ENCODE results near the gene H3-3A. TPM values are rescaled to one million over a fixed set of nuclear protein-coding genes. Genes with fewer than 3 reads are reported as not detected.

Gene H3-3A
- total and polyA plus RNA-seq, 8 donors, result 444 to 1,270 (median 1,187) TPM

- Histone ChIP-seq H3K9me3 (no peaks in the 10 kb centered on the region), H3K4me1 (peaks cover 0 to 12% of the 10 kb centered on the region in 2 donors), H3K27ac (no peak overlapping the region), H3K4me3 (no peak overlapping the region), H3K27me3 (no peaks in the 10 kb centered on the region), H3K36me3 (no peaks in the 10 kb centered on the region)
- DNase-seq (no peak), ATAC-seq (no peak)
- intact Hi-C loops (cut with DNase I), result no loop called here
- no peak for TF ChIP-seq CTCF (IDR thresholded peaks at IDR 0.05)
Measured at GRCh38 chr1:226116673-226117072, 54.2 kb downstream of the H3-3A start.

GRCh38 chr1:226117330-226117729 lies 54.8 kb downstream of the H3-3A start:
- ATAC-seq, result no peak
- Histone ChIP-seq H3K4me1 (peaks cover 2 to 11% of the 10 kb centered on the region in 2 donors), H3K36me3 (no peaks in the 10 kb centered on the region), H3K27me3 (peaks cover 0 to 6% of the 10 kb centered on the region in 2 donors), H3K27ac (no peak overlapping the region), H3K9me3 (no peaks in the 10 kb centered on the region), H3K4me3 (no peak overlapping the region)
- intact Hi-C loops (cut with DNase I), result no loop called here
- no peak for DNase-seq
- TF ChIP-seq CTCF (IDR thresholded peaks at IDR 0.05), result no peak

GRCh38 chr1:226118357-226118756 lies 55.8 kb downstream of the H3-3A start:
- Histone ChIP-seq H3K27me3 (peaks cover 0 to 15% of the 10 kb centered on the region in 2 donors), H3K4me1 (peaks cover 3 to 19% of the 10 kb centered on the region in 2 donors), H3K27ac (no peak overlapping the region), H3K9me3 (no peaks in the 10 kb centered on the region), H3K4me3 (no peak overlapping the region), H3K36me3 (no peaks in the 10 kb centered on the region)
- no peak for TF ChIP-seq CTCF (IDR thresholded peaks at IDR 0.05)
- ATAC-seq, result no peak
- no peak for DNase-seq
- intact Hi-C loops (cut with DNase I), result loop anchor here in 1 of 2 donors (2.0 kb wide), 1 partner anchor 44 kb away; no protein-coding TSS in a partner anchor

- H3K9me3 ChIP-seq, result no peaks in the 10 kb centered on the region
- no peak for ATAC-seq
- no peak overlapping the region for H3K4me3 ChIP-seq
- no peak for DNase-seq
- peaks cover 0 to 16% of the 10 kb centered on the region in 2 donors for H3K27me3 ChIP-seq
- intact Hi-C loops (cut with DNase I), result loop anchor here in 1 of 2 donors (2.0 kb wide), 1 partner anchor 44 kb away; no protein-coding TSS in a partner anchor
- H3K36me3 ChIP-seq, result no peaks in the 10 kb centered on the region
- H3K4me1 ChIP-seq, result peaks cover 3 to 25% of the 10 kb centered on the region in 2 donors
- TF ChIP-seq CTCF (IDR thresholded peaks at IDR 0.05), result no peak
- no peak overlapping the region for H3K27ac ChIP-seq
Measured at GRCh38 chr1:226119169-226119568, 56.7 kb downstream of the H3-3A start.

- ATAC-seq, result no peak
Measured at GRCh38 chr1:226120398-226120797, 57.9 kb downstream of the H3-3A start.

More at GRCh38 chr1:226120398-226120797, 57.9 kb downstream of the H3-3A start:
- intact Hi-C loops (cut with DNase I), result loop anchor here in 1 of 2 donors (10.0 kb wide), 1 partner anchor 214 kb away; no protein-coding TSS in a partner anchor
- Histone ChIP-seq H3K27ac (no peak overlapping the region), H3K4me1 (peaks cover 3 to 29% of the 10 kb centered on the region in 2 donors), H3K4me3 (no peak overlapping the region), H3K27me3 (peaks cover 0 to 16% of the 10 kb centered on the region in 2 donors), H3K9me3 (no peaks in the 10 kb centered on the region), H3K36me3 (no peaks in the 10 kb centered on the region)
- no peak for TF ChIP-seq CTCF (IDR thresholded peaks at IDR 0.05)
- no peak for DNase-seq
